Measurements from ENCODE around the gene LRP4. TPM values are rescaled to one million over a fixed set of nuclear protein-coding genes. Genes with fewer than 3 reads are reported as not detected.

LRP4 gene
- total and polyA plus RNA-seq, 9 donors, result 4.4 to 20.6 (median 11.6) TPM

- intact Hi-C loops (cut with DNase I), result loop anchor here in 1 of 4 donors (10.0 kb wide), 1 partner anchor 456 kb away; the partner anchor contains the start of gene MYBPC3
These were observed 19.8 kb downstream of the LRP4 start for GRCh38 chr11:46898396-46899095.

GRCh38 chr11:46896719-46897406 lies 21.5 kb downstream of the LRP4 start:
- intact Hi-C loops (cut with DNase I), result loop anchor here in 1 of 4 donors (10.0 kb wide), 1 partner anchor 458 kb away; the partner anchor contains the start of gene MYBPC3
- DNase-seq, result no peak
- Histone ChIP-seq H3K36me3 (no peaks in the 10 kb centered on the region), H3K27ac (no peak overlapping the region), H3K27me3 (no peaks in the 10 kb centered on the region), H3K4me3 (no peak overlapping the region), H3K9me3 (no peaks in the 10 kb centered on the region), H3K4me1 (ENCODE audit: insufficient read depth) (no peaks in the 10 kb centered on the region)
- TF ChIP-seq, protein P1, sequence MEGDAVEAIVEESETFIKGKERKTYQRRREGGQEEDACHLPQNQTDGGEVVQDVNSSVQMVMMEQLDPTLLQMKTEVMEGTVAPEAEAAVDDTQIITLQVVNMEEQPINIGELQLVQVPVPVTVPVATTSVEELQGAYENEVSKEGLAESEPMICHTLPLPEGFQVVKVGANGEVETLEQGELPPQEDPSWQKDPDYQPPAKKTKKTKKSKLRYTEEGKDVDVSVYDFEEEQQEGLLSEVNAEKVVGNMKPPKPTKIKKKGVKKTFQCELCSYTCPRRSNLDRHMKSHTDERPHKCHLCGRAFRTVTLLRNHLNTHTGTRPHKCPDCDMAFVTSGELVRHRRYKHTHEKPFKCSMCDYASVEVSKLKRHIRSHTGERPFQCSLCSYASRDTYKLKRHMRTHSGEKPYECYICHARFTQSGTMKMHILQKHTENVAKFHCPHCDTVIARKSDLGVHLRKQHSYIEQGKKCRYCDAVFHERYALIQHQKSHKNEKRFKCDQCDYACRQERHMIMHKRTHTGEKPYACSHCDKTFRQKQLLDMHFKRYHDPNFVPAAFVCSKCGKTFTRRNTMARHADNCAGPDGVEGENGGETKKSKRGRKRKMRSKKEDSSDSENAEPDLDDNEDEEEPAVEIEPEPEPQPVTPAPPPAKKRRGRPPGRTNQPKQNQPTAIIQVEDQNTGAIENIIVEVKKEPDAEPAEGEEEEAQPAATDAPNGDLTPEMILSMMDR (IDR thresholded peaks at IDR 0.05), result no peak
- TF ChIP-seq EP300 (IDR thresholded peaks at IDR 0.05) (no peak), POLR2A (IDR thresholded peaks at IDR 0.05) (no peak)
- 95 to 99% (median 95%) methylated on average over 10 of the region's 10 CpGs for WGBS, 3 donors

More at GRCh38 chr11:46898396-46899095, 19.8 kb downstream of the LRP4 start:
- Histone ChIP-seq H3K4me3 (no peak overlapping the region), H3K36me3 (no peaks in the 10 kb centered on the region), H3K9me3 (no peaks in the 10 kb centered on the region), H3K27ac (no peak overlapping the region), H3K4me1 (ENCODE audit: insufficient read depth) (no peaks in the 10 kb centered on the region), H3K27me3 (no peaks in the 10 kb centered on the region)
- TF ChIP-seq POLR2A (IDR thresholded peaks at IDR 0.05) (no peak), EP300 (IDR thresholded peaks at IDR 0.05) (no peak)
- TF ChIP-seq, protein P1 (IDR thresholded peaks at IDR 0.05), result no peak
- 95 to 97% (median 95%) methylated on average over 17 of the region's 17 CpGs for WGBS, 3 donors
- DNase-seq, result no peak

- H3K4me3 ChIP-seq, result no peak overlapping the region
- TF ChIP-seq POLR2A (IDR thresholded peaks at IDR 0.05) (no peak), EP300 (IDR thresholded peaks at IDR 0.05) (no peak)
- TF ChIP-seq, protein P1 (IDR thresholded peaks at IDR 0.05), result no peak
- no peaks in the 10 kb centered on the region for H3K9me3 ChIP-seq
- no peaks in the 10 kb centered on the region for H3K27me3 ChIP-seq
- no peaks in the 10 kb centered on the region for H3K36me3 ChIP-seq
- H3K4me1 ChIP-seq (ENCODE audit: insufficient read depth), result no peaks in the 10 kb centered on the region
- DNase-seq, result no peak
- no peak overlapping the region for H3K27ac ChIP-seq
- intact Hi-C loops (cut with DNase I), result loop anchor here in 1 of 4 donors (10.0 kb wide), 1 partner anchor 459 kb away; the partner anchor contains the start of gene MYBPC3
- WGBS, 3 donors, result 77 to 80% (median 79%) methylated on average over 10 of the region's 10 CpGs
These were observed 22.5 kb downstream of the LRP4 start for GRCh38 chr11:46895821-46896220.

DNA sequence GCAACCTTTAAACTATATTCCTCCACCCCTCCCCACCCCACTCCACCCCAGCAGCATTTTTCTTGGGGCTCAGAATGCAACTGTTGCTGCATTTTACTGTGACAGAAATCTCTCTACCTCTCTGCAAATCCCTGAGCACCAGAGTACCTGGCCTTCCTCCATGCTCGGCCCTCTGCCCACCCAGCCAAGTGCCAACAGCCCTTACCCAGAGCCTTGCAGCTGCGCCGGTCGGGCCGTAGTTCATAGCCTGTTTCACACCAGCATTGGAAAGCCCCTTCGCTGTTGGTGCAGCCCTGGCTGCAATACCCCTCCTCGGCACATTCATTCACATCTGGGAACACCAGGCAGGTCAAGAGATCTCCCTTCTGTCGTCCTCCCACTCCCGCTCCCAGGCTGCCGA lies 23.4 kb downstream of the LRP4 start:
- WGBS, 3 donors, result 84 to 88% (median 85%) methylated on average over 10 of the region's 10 CpGs
- Histone ChIP-seq H3K27ac (no peak overlapping the region), H3K27me3 (no peaks in the 10 kb centered on the region), H3K36me3 (no peaks in the 10 kb centered on the region), H3K9me3 (no peaks in the 10 kb centered on the region), H3K4me1 (ENCODE audit: insufficient read depth) (no peaks in the 10 kb centered on the region), H3K4me3 (no peak overlapping the region)
- intact Hi-C loops (cut with DNase I), result loop anchor here in 1 of 4 donors (10.0 kb wide), 1 partner anchor 460 kb away; the partner anchor contains the start of gene MYBPC3
- no peak for DNase-seq
- TF ChIP-seq POLR2A (IDR thresholded peaks at IDR 0.05) (no peak), EP300 (IDR thresholded peaks at IDR 0.05) (no peak)
- TF ChIP-seq, protein P1 (IDR thresholded peaks at IDR 0.05), result no peak

Data from ovary (tissue), 9 donors.